ENCODE results near the gene KRT40.
"Not testable (repeated sequence)": the region's sequence is repeated elsewhere in the genome, so short reads cannot be mapped to it uniquely, and the experiment has no call there.

Gene KRT40

DNA sequence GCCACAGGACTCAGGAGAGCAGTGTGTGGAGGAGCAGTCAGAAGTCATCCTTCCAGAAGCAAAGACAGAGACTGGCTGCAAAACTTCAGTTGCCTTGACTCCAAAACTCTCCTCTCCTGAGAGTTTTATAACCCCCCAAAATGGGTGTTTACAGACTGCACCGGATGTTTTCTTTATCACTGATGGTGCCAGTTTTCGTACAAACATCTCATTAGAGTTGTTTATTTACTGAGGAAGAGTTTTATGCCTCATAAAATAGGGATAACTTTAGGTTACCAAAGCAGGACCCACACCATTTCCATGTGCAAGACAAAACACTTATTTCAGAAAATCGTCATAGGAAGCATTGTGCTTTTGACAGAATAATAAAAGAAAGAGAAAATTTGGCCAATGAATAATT lies at the start of gene KRT40:
Gene KRT40, minus strand, starts transcription at position 101 of the 400 bp plus-strand sequence. Its CDS starts 53 bp downstream, at position 48.
- DNase-seq, result no peak

DNA sequence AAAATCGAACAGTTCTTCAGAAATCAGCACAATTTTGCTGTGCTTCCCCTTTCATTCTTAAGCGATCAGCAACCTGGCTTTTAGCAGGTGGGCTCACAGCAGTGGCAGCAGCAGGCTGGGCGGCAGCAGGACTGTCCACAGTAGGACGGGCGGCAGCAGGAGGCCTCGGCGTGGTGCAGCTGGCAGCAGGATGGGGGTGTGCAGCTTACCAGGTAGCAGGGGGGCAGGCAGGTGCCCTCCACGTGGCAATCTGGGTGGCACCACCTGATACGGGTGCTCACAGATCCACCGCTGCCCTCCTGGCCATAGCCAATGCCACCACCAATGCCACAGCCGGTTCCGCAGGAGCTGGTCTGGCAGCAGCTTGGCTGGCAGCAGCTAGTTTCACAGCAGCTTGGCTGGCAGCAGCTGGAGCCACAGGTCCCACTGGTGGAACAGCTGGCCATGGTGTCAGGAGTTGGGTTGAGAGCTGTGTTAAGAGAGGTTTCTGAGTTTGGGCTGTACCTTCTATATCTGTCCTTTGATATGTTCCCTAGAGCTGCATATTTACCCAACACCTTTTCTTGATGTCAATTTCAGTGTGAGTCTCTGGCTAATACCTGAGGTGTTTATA lies 45.6 kb upstream of the KRT40 start, which contains the start of gene KRTAP1-4:
Gene KRTAP1-4, minus strand, starts transcription at position 563 of the 613 bp plus-strand sequence. Its CDS starts 117 bp downstream, at position 446.
- DNase-seq, result no peak

- DNase-seq, result no peak
Observed at GRCh38 chr17:41026715-41027471, 42.8 kb upstream of the KRT40 start, which contains the start of gene KRTAP1-5. Gene KRTAP1-5, minus strand, starts transcription at chr17:41027208. Its CDS starts 53 bp downstream, at chr17:41027155.

- no peak for DNase-seq
Observed at GRCh38 chr17:41024697-41025096, 40.6 kb upstream of the KRT40 start.

- no peak for DNase-seq
Observed at GRCh38 chr17:41020336-41020735, 36.2 kb upstream of the KRT40 start.

- no peak for DNase-seq
Observed at GRCh38 chr17:41019415-41019814, 35.3 kb upstream of the KRT40 start.

GRCh38 chr17:41018541-41018940 lies 34.4 kb upstream of the KRT40 start:
- no peak for DNase-seq

GRCh38 chr17:41016578-41017215 lies 32.6 kb upstream of the KRT40 start:
- DNase-seq, result no peak

DNA sequence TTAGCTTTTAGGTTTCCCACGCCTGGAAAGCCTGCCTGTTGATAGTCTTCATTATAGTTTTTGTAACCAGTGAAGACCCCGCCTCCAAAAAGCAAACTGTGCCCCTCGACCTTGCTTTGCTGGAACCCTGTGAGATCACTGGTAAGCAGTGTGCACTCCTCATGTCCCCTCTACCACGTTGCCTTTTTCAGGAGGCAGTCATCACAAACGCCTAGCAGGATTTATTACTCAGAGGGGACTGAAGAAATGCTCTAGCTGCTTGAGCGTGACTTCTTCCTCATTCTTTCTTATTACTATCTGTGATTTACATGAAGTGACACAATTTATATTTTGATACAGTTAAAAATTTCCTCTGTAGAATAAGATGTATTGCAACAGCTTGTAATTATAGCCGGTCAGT lies 31.3 kb upstream of the KRT40 start:
- DNase-seq, result no peak

DNA sequence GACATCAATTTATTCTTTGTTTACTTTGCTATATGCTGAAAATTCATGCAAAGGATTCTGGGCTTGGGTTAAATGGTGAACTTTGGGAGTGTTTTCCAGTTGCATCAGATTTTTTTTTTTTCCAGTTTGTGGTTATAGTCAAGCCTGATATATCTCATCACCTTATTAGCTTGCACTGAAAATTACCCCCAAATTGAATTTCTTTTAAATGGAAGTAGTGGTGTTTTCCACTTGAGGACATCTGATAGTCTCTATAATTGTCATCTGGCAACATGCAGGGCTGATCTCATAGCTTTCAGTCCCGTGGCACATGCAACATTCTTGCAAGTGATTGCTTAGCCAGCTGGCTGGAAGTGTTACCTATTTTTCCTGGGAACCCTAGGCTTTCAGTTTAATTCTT lies 29.5 kb upstream of the KRT40 start:
- no peak for DNase-seq

DNA sequence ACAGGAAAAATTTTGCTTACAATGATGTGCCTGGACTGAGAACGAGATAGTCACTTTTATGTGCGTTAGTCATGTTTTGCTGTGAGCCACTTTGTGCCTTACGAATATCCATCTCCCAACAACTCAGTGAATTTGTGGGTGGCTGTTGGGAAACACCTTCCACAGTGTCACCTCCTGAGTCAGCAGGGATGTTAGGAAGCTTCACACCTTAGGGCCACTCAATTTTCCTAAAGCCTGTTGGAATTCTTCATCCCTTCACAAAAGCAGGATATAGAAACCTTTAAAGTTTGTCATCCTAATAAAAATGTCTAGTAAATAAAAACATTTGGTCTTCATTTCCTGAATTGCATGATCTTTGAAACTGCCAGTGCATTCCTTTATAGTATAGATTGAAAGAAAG lies 29.1 kb upstream of the KRT40 start:
- no peak for DNase-seq

DNA sequence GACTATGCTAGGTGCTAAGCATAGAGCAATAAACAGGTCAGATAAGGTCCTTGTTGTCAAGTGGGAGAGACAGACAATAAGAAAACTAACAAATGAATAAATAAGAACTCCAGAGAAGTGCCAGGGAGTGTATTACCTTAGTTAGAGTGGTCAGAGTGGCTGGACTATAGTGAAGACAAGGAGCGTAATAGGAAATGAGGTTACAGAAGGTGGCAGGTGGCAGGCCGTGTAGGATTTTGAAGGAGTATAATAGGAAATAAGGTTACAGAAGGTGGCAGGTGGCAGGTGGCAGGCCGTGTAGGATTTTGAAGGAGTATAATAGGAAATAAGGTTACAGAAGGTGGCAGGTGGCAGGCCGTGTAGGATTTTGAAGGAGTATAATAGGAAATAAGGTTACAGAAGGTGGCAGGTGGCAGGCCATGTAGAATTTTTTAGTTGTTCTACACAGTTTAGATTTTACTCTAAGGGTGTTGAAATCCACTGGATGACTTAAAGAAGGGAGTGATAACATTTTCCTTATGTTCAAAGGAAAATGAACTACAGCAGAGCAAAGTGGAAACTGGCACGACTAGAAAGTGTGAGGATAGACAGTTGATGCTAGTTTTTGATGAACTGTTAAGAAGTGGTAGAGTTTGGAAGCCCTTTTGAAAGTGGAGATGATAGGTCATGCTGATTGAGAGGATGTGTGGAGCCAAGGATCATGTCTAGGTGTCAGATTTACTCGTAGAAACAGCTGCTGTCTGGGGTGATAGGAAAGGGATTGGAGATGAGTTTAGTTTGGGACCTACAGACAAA lies 28.4 kb upstream of the KRT40 start:
- no peak for DNase-seq

DNA sequence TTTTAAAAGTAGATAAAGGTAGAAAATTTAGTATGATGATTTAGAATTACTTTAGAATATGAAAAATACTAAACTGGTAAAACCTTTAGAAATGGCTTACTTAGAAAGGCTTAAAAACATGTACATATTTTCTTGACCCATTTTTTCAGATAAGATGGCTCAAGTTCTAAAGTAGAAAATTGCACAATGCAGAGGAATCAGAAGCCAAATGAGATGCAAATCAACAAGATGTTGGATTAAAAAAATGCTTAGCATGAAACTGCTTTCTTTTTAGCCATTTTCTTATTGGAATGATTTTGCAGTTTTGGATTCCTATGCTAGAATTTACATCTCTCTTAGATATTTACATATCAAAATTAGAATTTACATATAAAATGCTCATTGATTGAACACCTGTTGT lies 26.3 kb upstream of the KRT40 start:
- DNase-seq, result no peak

GRCh38 chr17:41009936-41010335 lies 25.8 kb upstream of the KRT40 start:
- no peak for DNase-seq

DNA sequence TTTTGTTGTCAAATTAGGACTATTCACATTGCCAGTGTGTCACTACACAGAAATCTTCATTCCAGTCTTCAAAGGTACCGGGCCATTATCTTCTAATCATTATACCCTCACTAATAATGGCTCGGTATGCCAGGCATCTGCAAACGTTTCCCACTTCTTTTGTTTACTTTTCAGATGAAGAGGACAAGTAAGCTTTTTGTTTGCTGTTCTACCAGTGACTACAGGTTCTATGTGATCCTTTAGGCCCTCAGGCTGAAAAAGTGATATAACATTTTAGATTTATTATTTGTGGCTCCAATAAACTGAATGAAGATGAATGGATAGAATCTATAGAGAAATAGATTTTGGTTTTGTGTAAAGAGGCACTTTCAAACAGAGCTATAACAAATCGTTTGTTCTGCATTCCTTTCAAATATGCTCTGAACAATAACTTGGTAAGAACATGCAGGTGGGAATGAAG lies 25.2 kb upstream of the KRT40 start:
- DNase-seq, result no peak

- DNase-seq, result no peak
Observed at GRCh38 chr17:41008811-41009210, 24.7 kb upstream of the KRT40 start, which contains the start of gene KRTAP3-1. Gene KRTAP3-1, minus strand, starts transcription at chr17:41009128. Its CDS starts 54 bp downstream, at chr17:41009074.

DNA sequence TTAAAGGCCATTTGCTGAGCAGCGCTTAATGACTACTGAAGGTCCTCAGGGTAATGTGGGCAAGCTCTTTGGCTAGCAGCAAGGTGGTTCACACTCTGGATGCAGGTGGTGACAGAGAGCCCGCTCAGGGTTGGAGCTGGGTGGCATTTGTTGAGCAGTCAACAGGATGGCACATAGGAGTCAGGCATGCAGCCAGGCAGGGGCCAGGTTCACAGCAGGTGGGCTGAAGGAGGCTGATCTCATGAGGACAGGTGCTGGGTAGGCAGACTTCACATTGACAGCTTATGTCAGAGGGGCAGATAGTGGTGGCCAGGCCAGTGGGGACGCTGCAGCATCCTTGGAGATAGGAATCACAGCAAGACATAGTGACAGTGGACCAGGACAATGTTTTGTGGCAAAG lies 20.3 kb upstream of the KRT40 start:
- DNase-seq, result no peak

DNA sequence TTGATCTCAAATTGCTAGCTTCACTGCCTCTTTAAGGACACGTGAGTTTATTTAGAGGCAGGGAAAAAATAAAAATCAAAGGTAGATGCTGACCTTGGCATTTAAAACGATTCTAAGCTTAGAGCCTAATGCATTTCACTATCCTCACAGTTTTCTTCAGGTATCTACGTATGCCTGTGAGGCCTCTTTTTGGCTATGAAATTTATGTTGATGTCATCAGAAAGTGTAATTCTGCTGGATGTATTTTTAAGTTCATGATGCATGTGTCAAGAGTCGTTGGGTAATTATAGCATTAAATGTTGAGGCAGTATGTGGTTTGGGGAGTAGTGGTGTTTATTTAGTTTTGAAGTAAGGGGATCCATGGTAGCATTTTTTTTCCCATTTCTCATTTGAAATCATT lies 19.8 kb upstream of the KRT40 start:
- DNase-seq, result no peak

DNA sequence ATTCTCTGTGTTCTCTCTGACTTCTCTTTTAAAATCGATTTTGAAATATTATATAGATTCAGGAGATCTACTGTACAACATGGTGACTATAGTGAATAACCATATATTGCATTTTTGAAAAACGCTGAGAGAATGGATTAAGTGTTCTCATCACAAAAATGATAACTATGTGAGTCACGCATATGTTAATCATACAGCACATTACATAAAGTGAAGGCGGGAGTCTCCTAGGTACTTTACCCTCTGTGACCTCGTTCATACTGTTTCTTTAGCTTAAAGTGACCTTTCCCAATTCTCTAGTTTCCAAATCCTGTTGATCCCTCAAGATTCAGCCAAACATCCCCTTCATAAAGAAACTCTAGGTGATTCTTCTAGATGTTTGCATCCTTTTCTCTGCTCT lies 18.7 kb upstream of the KRT40 start:
- no peak for DNase-seq

GRCh38 chr17:41001795-41002194 lies 17.7 kb upstream of the KRT40 start:
- DNase-seq, result no peak

DNA sequence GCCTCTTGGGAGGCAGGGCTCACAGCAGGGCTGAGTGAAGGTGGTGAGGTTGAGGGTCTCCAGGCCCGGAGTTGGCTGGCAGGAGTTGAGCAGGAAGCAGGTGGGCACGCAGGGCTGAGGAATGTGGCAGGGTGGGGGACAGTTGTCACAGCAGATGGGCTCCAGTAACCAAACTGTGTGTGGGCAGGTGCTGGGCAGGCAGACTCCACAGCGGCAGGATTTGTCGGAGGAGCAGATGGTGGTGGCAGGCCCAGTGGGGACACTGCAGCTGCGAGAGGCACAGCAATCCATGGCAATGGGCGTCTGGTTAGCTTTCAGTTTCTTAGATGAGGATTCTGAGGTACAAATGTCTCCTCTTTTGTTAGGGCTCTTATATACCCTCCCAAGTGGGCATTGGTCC lies 15.4 kb upstream of the KRT40 start, which contains the start of gene KRTAP3-2:
Gene KRTAP3-2, minus strand, starts transcription at position 344 of the 400 bp plus-strand sequence. Its CDS starts 53 bp downstream, at position 291.
- not testable (repeated sequence) for DNase-seq

- no peak for DNase-seq
Observed at GRCh38 chr17:40997361-40997760, 13.2 kb upstream of the KRT40 start.

DNA sequence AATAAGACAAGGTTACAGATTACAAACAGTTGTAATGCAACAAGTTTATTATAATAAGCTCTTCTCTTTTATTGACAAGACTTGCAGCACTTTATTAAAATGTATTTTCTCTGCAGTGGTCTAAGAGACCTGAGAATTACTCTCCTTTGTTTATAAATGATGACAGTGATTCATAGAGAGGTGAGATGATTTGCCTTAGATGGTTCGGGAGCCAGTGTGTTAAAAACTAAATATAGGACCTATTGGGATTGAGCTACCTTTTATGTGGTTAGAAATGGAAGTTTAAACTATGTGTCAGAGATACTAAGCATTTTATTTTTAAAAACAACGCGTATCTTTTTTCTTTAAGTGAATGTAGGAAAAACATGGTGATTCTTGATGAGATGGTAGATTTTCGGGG lies 12.7 kb upstream of the KRT40 start:
- DNase-seq, result no peak

Data from activated CD4-positive, alpha-beta T cell treated with anti-CD3 and anti-CD28 coated beads, Interleukin-2, amount 50 U/mL, for 4 hours (primary cell).